Measurements from ENCODE around the gene CNTNAP2. TPM values are rescaled to one million over a fixed set of nuclear protein-coding genes. Genes with fewer than 3 reads are reported as not detected.

Gene CNTNAP2
- total RNA-seq, 1 experiment from 2014 or later, result 64.5 TPM

DNA sequence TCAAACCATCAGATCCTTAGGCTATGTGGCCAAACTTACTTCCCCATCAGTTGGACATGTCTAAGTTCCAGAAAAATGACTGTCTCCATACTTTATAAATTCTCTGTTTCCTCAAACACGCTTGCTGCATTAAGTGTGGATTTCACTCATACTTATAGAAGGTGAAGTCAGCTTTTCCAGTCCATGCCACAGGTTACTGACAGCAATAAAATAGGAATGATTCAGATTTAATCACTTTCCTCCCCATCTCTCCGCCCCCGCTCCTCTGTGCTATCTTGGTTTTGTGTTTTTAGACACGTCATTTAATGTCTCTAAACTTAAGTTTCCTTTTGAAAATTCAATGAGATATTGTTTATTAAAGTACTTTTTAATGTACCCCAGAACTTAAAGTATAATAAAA, 1376.0 kb downstream of the CNTNAP2 start:
- Histone ChIP-seq H3K79me1 (ENCODE audit: insufficient read depth, low read depth, low read length, poor library complexity, severe bottlenecking) (no peaks in the 10 kb centered on the region), H3K27me3 (ENCODE audit: insufficient read depth, low read length) (no peaks in the 10 kb centered on the region), H2BK5ac (ENCODE audit: insufficient read length, low read length) (no peak overlapping the region), H2BK20ac (ENCODE audit: low read depth, low read length, poor library complexity, severe bottlenecking) (no peak overlapping the region), H2AFZ (ENCODE audit: low read length) (no peak overlapping the region), H2BK120ac (ENCODE audit: low read depth, low read length, poor library complexity, severe bottlenecking) (no peak overlapping the region), H3K23me2 (ENCODE audit: insufficient read length, low read depth, low read length, poor library complexity, severe bottlenecking) (no peaks in the 10 kb centered on the region), H4K20me1 (ENCODE audit: control insufficient read depth, insufficient read depth, insufficient read length) (no peaks in the 10 kb centered on the region), H2BK15ac (ENCODE audit: low read depth, low read length) (no peak overlapping the region), H4K5ac (ENCODE audit: insufficient read length, low read depth, low read length) (no peak overlapping the region), H3K9me3 (ENCODE audit: control insufficient read depth, low read depth, low read length) (no peaks in the 10 kb centered on the region), H3K4me2 (ENCODE audit: insufficient read depth, insufficient read length, low read length) (no peak overlapping the region), H2BK12ac (ENCODE audit: insufficient read length, low read depth, low read length) (no peak overlapping the region), H3T11ph (ENCODE audit: low read length) (no peak overlapping the region), H3K23ac (ENCODE audit: insufficient read length, low read depth, low read length) (no peak overlapping the region), H2AK5ac (ENCODE audit: insufficient read length, low read length) (no peak overlapping the region), H3K18ac (ENCODE audit: insufficient read length, low read depth, low read length) (no peak overlapping the region), H3K79me2 (ENCODE audit: insufficient read depth, low read length) (no peaks in the 10 kb centered on the region), H3K14ac (ENCODE audit: insufficient read depth, low read length) (no peak overlapping the region), H4K8ac (replicated peaks; ENCODE audit: insufficient read length, low read depth, low read length) (no peak overlapping the region), H3K27ac (ENCODE audit: insufficient read length, low read depth, low read length) (no peak overlapping the region), H3K4ac (ENCODE audit: low read depth, low read length) (no peak overlapping the region), H3K56ac (ENCODE audit: insufficient read length, low read depth, low read length) (no peak overlapping the region), H3K4me1 (ENCODE audit: insufficient read depth, low read length) (no peaks in the 10 kb centered on the region), H3K9ac (ENCODE audit: extremely low read depth, insufficient read length, low read length) (no peak overlapping the region), H4K91ac (ENCODE audit: insufficient read length, low read depth, low read length) (no peak overlapping the region)
- H3K27ac Mint-ChIP-seq, result no peak overlapping the region
- WGBS (ENCODE audit: extremely low coverage, insufficient read length, low lambda C conversion rate), result no CpG with 5 or more reads among the region's 4 CpGs
- peaks cover 9 to 12% of the 10 kb centered on the region in 2 experiments; a peak in 4 of 5 replicates for H3K9me3 Mint-ChIP-seq
- H3K27me3 Mint-ChIP-seq (ENCODE audit: low read depth), result no peaks in the 10 kb centered on the region
- H3K4me3 Mint-ChIP-seq, result no peak overlapping the region
- no peak for TF ChIP-seq CTCF (conservative IDR thresholded peaks at IDR 0.05)
- DNase-seq, result no peak
- no peaks in the 10 kb centered on the region for H3K4me1 Mint-ChIP-seq
- H3K36me3 Mint-ChIP-seq (ENCODE audit: insufficient read depth in 1 of 3, low read depth in 3 of 3), result peaks cover 3 to 11% (median 3%) of the 10 kb centered on the region in 3 experiments; a peak in 4 of 7 replicates
